SK-N-SH treated with all-trans-retinoic acid at 6 μM for 48 hours (cell line): ENCODE measurements around the gene GTPBP8.
"Not testable (repeated sequence)": the region's sequence is repeated elsewhere in the genome, so short reads cannot be mapped to it uniquely, and the experiment has no call there.

Experiments used
- ATAC-seq: fragments of 200-7000 bp; cut with Tn5 transposase; 3 replicates; pipeline ENCODE4 v1.9.1; 2020; ENCODE audit warnings: mild to moderate bottlenecking, moderate library complexity
- CSDC2 ChIP-seq: fragments of 250-450 bp; sonication (Bioruptor Pico); IDR thresholded peaks from 2 replicates; pipeline ENCODE4 v1.5.0; 2020; ENCODE audit warnings: mild to moderate bottlenecking, moderate library complexity
- OSR1 ChIP-seq: fragments of 250-450 bp; sonication (Bioruptor Pico); IDR thresholded peaks from 2 replicates; pipeline ENCODE4 v1.8.0; 2022; ENCODE audit warnings: moderate library complexity, mild to moderate bottlenecking, inconsistent platforms
- PPARA ChIP-seq: fragments of 250-450 bp; sonication (Bioruptor Pico); IDR thresholded peaks from 2 replicates; pipeline ENCODE4 v1.5.0; 2020; ENCODE audit warnings: mild to moderate bottlenecking, borderline replicate concordance
- RARB ChIP-seq: fragments of 250-450 bp; sonication (Bioruptor Pico); IDR thresholded peaks from 2 replicates; pipeline ENCODE4 v1.8.0; 2021; ENCODE audit warnings: mild to moderate bottlenecking, moderate library complexity
- TCF4 ChIP-seq: fragments of 250-450 bp; sonication (Bioruptor Pico); IDR thresholded peaks from 2 replicates; pipeline ENCODE4 v1.8.0; 2021; ENCODE audit warnings: mild to moderate bottlenecking, moderate library complexity, borderline replicate concordance
- ZC3H10 ChIP-seq: fragments of 250-450 bp; sonication (Bioruptor Pico); IDR thresholded peaks from 2 replicates; pipeline ENCODE4 v1.5.1; 2021; ENCODE audit warnings: mild to moderate bottlenecking, moderate library complexity
- ZFP3 ChIP-seq: fragments of 250-450 bp; sonication (Bioruptor Pico); IDR thresholded peaks from 2 replicates; pipeline ENCODE4 v1.5.0; 2020; ENCODE audit warnings: mild to moderate bottlenecking, moderate library complexity
- ZFP30 ChIP-seq: fragments of 450-650 bp; formaldehyde crosslinking; IDR thresholded peaks from 2 replicates; pipeline ENCODE4 v1.5.0; 2022; ENCODE audit warnings: mild to moderate bottlenecking, moderate library complexity
- TF ChIP-seq, protein P1 (sequence below): fragments of 250-450 bp; sonication (Bioruptor Pico); IDR thresholded peaks from 2 replicates; pipeline ENCODE4 v1.8.0; 2021; ENCODE audit warnings: low read depth, mild to moderate bottlenecking, moderate library complexity, borderline replicate concordance
- TF ChIP-seq, protein P2 (sequence below): fragments of 250-450 bp; sonication (Bioruptor Pico); IDR thresholded peaks from 2 replicates; pipeline ENCODE4 v1.8.0; 2020; ENCODE audit warnings: mild to moderate bottlenecking, moderate library complexity, borderline replicate concordance
- TF ChIP-seq, protein P3 (sequence below): fragments of 250-450 bp; sonication (Bioruptor Pico); IDR thresholded peaks from 2 replicates; pipeline ENCODE4 v1.5.0; 2020; ENCODE audit warnings: mild to moderate bottlenecking, moderate library complexity
- TF ChIP-seq, protein P4 (sequence below): fragments of 250-450 bp; sonication (Bioruptor Pico); IDR thresholded peaks from 2 replicates; pipeline ENCODE4 v1.5.1; 2021; ENCODE audit warnings: mild to moderate bottlenecking, moderate library complexity

The GTPBP8 gene

DNA sequence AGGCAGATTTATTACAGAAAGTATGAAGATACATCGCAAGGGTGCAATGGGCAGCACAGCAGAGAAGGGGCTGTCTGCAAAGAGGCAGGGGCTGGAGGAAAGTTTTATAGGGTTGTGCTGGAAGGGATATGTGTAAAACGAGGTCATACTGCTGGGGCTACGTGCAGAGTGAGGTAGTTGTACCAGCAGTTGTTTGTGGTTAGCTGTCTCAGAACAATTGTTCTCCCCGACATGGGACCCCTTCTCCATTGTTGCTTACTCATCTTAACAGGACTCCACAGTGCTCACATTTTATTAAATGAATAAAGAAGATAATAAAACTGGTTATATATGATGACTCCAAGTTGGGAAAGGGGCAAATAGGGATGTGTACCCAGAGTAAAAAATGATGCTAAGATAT, 49.4 kb downstream of the GTPBP8 start:
- ATAC-seq, result no peak
- TF ChIP-seq TCF4 (no peak), ZFP30 (CRISPR knock-in tag) (no peak), CSDC2 (CRISPR knock-in tag) (no peak)

DNA sequence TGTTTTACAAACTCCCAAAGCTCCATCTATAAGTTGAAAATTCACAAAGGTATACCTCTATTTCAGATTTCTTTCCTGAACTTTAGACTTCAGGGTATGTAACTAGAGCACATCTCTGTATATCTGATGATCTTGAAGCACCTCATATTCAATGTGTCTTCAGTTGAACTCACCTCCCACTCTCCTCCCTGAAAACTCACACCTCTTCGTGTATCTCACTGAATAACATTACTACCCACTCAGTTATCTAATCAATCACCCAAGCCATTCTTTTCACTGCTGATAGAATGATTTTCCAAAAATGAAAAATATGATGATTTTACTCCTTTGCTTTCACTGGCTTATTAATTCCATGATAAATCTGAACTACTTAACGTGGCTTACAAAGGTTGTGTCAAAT, 52.9 kb downstream of the GTPBP8 start:
- no peak for TF ChIP-seq OSR1 (CRISPR knock-in tag)
- TF ChIP-seq, protein P1, sequence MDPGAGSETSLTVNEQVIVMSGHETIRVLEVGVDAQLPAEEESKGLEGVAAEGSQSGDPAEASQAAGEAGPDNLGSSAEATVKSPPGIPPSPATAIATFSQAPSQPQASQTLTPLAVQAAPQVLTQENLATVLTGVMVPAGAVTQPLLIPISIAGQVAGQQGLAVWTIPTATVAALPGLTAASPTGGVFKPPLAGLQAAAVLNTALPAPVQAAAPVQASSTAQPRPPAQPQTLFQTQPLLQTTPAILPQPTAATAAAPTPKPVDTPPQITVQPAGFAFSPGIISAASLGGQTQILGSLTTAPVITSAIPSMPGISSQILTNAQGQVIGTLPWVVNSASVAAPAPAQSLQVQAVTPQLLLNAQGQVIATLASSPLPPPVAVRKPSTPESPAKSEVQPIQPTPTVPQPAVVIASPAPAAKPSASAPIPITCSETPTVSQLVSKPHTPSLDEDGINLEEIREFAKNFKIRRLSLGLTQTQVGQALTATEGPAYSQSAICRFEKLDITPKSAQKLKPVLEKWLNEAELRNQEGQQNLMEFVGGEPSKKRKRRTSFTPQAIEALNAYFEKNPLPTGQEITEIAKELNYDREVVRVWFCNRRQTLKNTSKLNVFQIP (CRISPR knock-in tag), result no peak
- TF ChIP-seq, protein P2, sequence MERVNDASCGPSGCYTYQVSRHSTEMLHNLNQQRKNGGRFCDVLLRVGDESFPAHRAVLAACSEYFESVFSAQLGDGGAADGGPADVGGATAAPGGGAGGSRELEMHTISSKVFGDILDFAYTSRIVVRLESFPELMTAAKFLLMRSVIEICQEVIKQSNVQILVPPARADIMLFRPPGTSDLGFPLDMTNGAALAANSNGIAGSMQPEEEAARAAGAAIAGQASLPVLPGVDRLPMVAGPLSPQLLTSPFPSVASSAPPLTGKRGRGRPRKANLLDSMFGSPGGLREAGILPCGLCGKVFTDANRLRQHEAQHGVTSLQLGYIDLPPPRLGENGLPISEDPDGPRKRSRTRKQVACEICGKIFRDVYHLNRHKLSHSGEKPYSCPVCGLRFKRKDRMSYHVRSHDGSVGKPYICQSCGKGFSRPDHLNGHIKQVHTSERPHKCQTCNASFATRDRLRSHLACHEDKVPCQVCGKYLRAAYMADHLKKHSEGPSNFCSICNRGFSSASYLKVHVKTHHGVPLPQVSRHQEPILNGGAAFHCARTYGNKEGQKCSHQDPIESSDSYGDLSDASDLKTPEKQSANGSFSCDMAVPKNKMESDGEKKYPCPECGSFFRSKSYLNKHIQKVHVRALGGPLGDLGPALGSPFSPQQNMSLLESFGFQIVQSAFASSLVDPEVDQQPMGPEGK (CRISPR knock-in tag), result no peak

DNA sequence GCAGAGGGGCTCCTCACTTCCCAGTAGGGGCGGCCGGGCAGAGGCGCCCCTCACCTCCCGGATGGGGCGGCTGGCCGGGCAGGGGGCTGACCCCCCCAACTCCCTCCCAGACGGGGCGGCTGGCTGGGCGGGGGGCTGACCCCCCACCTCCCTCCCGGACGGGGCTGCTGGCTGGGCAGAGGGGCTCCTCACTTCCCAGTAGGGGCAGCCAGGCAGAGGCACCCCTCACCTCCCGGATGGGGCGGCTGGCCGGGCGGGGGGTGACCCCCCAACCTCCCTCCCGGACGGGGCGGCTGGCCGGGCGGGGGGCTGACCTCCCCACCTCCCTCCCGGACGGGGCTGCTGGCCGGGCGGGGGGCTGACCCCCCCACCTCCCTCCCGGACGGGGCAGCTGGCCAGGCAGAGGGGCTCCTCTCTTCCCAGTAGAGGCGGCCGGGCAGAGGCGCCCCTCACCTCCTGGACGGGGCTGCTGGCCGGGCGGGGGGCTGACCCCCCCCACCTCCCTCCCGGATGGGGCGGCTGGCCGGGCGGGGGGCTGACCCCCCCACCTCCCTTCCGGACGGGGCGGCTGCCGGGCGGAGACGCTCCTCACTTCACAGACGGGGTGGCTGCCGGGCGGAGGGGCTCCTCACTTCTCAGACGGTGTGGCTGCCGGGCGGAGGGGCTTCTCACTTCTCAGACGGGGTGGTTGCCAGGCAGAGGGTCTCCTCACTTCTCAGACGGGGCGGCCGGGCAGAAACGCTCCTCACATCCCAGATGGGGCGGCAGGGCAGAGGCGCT, 55.6 kb downstream of the GTPBP8 start:
- ATAC-seq, result not testable (repeated sequence)

More for the DNA sequence above, 52.9 kb downstream of the GTPBP8 start:
- no peak for ATAC-seq

DNA sequence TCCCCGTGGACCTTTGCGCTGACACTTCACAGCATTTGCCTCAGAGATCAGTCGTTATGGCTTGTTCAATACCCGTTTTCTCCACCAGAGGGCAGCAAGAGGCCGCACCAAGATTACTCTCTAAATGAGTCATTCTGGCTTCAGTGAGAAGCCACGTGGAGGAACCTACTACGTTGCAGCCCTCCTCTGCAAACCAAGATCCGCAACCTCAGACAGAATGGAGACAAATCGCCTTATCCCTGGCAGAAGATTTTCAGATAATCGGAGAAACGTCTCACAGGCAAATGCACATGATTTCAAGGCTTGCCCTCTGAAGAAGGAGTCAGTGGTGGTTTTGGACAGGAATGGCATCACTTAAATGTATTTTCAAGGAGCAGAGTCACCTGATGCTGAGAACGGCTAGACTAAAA, 60.5 kb downstream of the GTPBP8 start:
- peak; percentile 89 for ATAC-seq
- TF ChIP-seq ZC3H10 (CRISPR knock-in tag) (no peak), RARB (CRISPR knock-in tag) (no peak), ZFP30 (CRISPR knock-in tag) (no peak), PPARA (CRISPR knock-in tag) (no peak), ZFP3 (no peak), TCF4 (no peak)
- TF ChIP-seq, protein P3, sequence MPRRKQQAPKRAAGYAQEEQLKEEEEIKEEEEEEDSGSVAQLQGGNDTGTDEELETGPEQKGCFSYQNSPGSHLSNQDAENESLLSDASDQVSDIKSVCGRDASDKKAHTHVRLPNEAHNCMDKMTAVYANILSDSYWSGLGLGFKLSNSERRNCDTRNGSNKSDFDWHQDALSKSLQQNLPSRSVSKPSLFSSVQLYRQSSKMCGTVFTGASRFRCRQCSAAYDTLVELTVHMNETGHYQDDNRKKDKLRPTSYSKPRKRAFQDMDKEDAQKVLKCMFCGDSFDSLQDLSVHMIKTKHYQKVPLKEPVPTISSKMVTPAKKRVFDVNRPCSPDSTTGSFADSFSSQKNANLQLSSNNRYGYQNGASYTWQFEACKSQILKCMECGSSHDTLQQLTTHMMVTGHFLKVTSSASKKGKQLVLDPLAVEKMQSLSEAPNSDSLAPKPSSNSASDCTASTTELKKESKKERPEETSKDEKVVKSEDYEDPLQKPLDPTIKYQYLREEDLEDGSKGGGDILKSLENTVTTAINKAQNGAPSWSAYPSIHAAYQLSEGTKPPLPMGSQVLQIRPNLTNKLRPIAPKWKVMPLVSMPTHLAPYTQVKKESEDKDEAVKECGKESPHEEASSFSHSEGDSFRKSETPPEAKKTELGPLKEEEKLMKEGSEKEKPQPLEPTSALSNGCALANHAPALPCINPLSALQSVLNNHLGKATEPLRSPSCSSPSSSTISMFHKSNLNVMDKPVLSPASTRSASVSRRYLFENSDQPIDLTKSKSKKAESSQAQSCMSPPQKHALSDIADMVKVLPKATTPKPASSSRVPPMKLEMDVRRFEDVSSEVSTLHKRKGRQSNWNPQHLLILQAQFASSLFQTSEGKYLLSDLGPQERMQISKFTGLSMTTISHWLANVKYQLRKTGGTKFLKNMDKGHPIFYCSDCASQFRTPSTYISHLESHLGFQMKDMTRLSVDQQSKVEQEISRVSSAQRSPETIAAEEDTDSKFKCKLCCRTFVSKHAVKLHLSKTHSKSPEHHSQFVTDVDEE, result no peak
- TF ChIP-seq, protein P4, sequence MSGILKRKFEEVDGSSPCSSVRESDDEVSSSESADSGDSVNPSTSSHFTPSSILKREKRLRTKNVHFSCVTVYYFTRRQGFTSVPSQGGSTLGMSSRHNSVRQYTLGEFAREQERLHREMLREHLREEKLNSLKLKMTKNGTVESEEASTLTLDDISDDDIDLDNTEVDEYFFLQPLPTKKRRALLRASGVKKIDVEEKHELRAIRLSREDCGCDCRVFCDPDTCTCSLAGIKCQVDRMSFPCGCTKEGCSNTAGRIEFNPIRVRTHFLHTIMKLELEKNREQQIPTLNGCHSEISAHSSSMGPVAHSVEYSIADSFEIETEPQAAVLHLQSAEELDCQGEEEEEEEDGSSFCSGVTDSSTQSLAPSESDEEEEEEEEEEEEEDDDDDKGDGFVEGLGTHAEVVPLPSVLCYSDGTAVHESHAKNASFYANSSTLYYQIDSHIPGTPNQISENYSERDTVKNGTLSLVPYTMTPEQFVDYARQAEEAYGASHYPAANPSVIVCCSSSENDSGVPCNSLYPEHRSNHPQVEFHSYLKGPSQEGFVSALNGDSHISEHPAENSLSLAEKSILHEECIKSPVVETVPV (CRISPR knock-in tag), result no peak
